WTC11 (cell line): Measurements from ENCODE around the gene AFG3L2. TPM values are rescaled to one million over a fixed set of nuclear protein-coding genes. Genes with fewer than 3 reads are reported as not detected.

ENCODE experiments used
- ATAC-seq: fragments of 200-7000 bp; cut with Tn5 transposase; 2 replicates; pipeline ENCODE4 v1.10.0; 2021; ENCODE audit warnings: mild to moderate bottlenecking, moderate library complexity
- CTCF ChIA-PET: fragments of 300-600 bp; sonication (Branson Sonifier 250); formaldehyde crosslinking; loops from one replicate; lab custom pipeline; 2021; ENCODE audit warnings: antibody characterized with exemption; lab: Charles Lee
- POLR2A ChIA-PET: fragments of 350-600 bp; sonication (Branson Sonifier 250); formaldehyde crosslinking; loops from one replicate; lab custom pipeline; 2021; ENCODE audit warnings: antibody characterized with exemption; lab: Charles Lee
- DNase-seq: peaks from one replicate; pipeline ENCODE4 v3.0.0; 2021; ENCODE audit warnings: low spot score
- H3K27ac Mint-ChIP-seq: 2 replicates; pipeline ENCODE4 v1.8.0; 2021; ENCODE audit warnings: mixed read lengths
- H3K27me3 Mint-ChIP-seq: 2 replicates; pipeline ENCODE4 v1.8.0; 2021; ENCODE audit warnings: low read depth, mild to moderate bottlenecking, moderate library complexity, mixed read lengths
- H3K36me3 Mint-ChIP-seq: 2 replicates; pipeline ENCODE4 v1.8.0; 2021; ENCODE audit warnings: mixed read lengths
- H3K4me1 Mint-ChIP-seq: 2 replicates; pipeline ENCODE4 v1.8.0; 2022; ENCODE audit warnings: mixed read lengths
- H3K4me3 Mint-ChIP-seq: 2 replicates; pipeline ENCODE4 v1.8.0; 2021; ENCODE audit warnings: mild to moderate bottlenecking, moderate library complexity, mixed read lengths
- H3K9me3 Mint-ChIP-seq: 2 replicates; pipeline ENCODE4 v1.8.0; 2021; ENCODE audit warnings: mixed read lengths
- ELF4 ChIP-seq: sonication (generic); formaldehyde crosslinking; IDR thresholded peaks from 2 replicates; pipeline ENCODE4 v1.8.1; 2022; ENCODE audit warnings: low read depth, mild to moderate bottlenecking, moderate library complexity, missing genetic modification reagents
- ETV6 ChIP-seq: sonication (generic); formaldehyde crosslinking; IDR thresholded peaks from 2 replicates; pipeline ENCODE4 v1.8.1; 2022; ENCODE audit warnings: mild to moderate bottlenecking, missing genetic modification reagents
- FOXK1 ChIP-seq: sonication (generic); formaldehyde crosslinking; IDR thresholded peaks from 2 replicates; pipeline ENCODE4 v1.8.0; 2022; ENCODE audit warnings: mild to moderate bottlenecking, moderate library complexity, missing genetic modification reagents
- GRHL2 ChIP-seq: fragments of 250-450 bp; sonication (Bioruptor Pico); IDR thresholded peaks from 2 replicates; pipeline ENCODE4 v1.8.0; 2022; ENCODE audit warnings: mild to moderate bottlenecking, moderate library complexity; ENCODE audit not compliant: insufficient replicate concordance, severe bottlenecking
- MYBL2 ChIP-seq: sonication (generic); formaldehyde crosslinking; IDR thresholded peaks from 2 replicates; pipeline ENCODE4 v1.8.1; 2023; ENCODE audit warnings: mild to moderate bottlenecking, moderate library complexity, missing genetic modification reagents
- NFATC4 ChIP-seq: fragments of 250-450 bp; sonication (Bioruptor Pico); IDR thresholded peaks from 2 replicates; pipeline ENCODE4 v1.9.0; 2021; ENCODE audit warnings: mild to moderate bottlenecking
- ZNF232 ChIP-seq: sonication (generic); formaldehyde crosslinking; IDR thresholded peaks from 2 replicates; pipeline ENCODE4 v1.8.0; 2022; ENCODE audit warnings: mild to moderate bottlenecking, missing genetic modification reagents
- total RNA-seq: library from RNA; stranded (reverse); gene quantifications from 3 replicates; pipeline ENCODE4 v1.2.3, GENCODE V29; 2021
- TF ChIP-seq, protein P1 (sequence below): fragments of 250-450 bp; sonication (Bioruptor Pico); IDR thresholded peaks from 2 replicates; pipeline ENCODE4 v1.9.0; 2021; ENCODE audit warnings: mild to moderate bottlenecking
- TF ChIP-seq, protein P2 (sequence below): fragments of 250-450 bp; sonication (Bioruptor Pico); IDR thresholded peaks from 2 replicates; pipeline ENCODE4 v2.1.2; 2022; ENCODE audit warnings: mild to moderate bottlenecking, moderate library complexity
- TF ChIP-seq, protein P3 (sequence below): sonication (generic); formaldehyde crosslinking; IDR thresholded peaks from 2 replicates; pipeline ENCODE4 v1.8.0; 2023; ENCODE audit warnings: mild to moderate bottlenecking, missing genetic modification reagents
- TF ChIP-seq, protein P4 (sequence below): sonication (generic); formaldehyde crosslinking; IDR thresholded peaks from 2 replicates; pipeline ENCODE4 v1.8.0; 2023; ENCODE audit warnings: missing genetic modification reagents
- TF ChIP-seq, protein P5 (sequence below): sonication (generic); formaldehyde crosslinking; IDR thresholded peaks from 2 replicates; pipeline ENCODE4 v1.8.1; 2022; ENCODE audit warnings: low read depth, missing genetic modification reagents, borderline replicate concordance
- TF ChIP-seq, protein P6 (sequence below): sonication (generic); formaldehyde crosslinking; IDR thresholded peaks from 2 replicates; pipeline ENCODE4 v1.8.0; 2022; ENCODE audit warnings: mild to moderate bottlenecking, missing genetic modification reagents

AFG3L2 gene
- total RNA-seq, 1 experiment from 2014 or later = 109 TPM

DNA sequence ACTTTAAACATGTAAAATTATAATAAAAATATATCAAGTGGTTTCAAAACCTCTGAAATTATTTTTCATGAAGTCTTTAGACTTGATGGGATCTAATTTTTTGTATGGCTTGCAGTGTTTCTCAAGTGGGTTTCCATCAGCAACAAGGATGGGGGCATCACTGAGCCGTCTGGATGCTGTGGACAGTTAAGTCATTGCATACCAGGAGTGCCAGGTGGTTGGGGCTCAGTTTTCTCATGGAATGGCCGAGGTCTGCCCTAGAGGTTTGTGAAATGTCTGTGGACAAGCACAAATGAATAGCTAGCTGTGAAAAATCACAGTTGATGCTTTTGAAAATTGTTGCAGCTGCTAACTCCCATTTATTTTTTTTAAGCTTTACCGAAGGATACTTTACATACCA lies 32.4 kb upstream of the AFG3L2 start (continued):
- TF ChIP-seq, protein P1, sequence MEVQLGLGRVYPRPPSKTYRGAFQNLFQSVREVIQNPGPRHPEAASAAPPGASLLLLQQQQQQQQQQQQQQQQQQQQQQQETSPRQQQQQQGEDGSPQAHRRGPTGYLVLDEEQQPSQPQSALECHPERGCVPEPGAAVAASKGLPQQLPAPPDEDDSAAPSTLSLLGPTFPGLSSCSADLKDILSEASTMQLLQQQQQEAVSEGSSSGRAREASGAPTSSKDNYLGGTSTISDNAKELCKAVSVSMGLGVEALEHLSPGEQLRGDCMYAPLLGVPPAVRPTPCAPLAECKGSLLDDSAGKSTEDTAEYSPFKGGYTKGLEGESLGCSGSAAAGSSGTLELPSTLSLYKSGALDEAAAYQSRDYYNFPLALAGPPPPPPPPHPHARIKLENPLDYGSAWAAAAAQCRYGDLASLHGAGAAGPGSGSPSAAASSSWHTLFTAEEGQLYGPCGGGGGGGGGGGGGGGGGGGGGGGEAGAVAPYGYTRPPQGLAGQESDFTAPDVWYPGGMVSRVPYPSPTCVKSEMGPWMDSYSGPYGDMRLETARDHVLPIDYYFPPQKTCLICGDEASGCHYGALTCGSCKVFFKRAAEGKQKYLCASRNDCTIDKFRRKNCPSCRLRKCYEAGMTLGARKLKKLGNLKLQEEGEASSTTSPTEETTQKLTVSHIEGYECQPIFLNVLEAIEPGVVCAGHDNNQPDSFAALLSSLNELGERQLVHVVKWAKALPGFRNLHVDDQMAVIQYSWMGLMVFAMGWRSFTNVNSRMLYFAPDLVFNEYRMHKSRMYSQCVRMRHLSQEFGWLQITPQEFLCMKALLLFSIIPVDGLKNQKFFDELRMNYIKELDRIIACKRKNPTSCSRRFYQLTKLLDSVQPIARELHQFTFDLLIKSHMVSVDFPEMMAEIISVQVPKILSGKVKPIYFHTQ = no peak
- TF ChIP-seq ETV6 (CRISPR knock-in tag) = no peak
- TF ChIP-seq, protein P2, sequence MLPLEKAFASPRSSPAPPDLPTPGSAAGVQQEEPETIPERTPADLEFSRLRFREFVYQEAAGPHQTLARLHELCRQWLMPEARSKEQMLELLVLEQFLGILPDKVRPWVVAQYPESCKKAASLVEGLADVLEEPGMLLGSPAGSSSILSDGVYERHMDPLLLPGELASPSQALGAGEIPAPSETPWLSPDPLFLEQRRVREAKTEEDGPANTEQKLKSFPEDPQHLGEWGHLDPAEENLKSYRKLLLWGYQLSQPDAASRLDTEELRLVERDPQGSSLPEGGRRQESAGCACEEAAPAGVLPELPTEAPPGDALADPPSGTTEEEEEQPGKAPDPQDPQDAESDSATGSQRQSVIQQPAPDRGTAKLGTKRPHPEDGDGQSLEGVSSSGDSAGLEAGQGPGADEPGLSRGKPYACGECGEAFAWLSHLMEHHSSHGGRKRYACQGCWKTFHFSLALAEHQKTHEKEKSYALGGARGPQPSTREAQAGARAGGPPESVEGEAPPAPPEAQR = no peak

DNA sequence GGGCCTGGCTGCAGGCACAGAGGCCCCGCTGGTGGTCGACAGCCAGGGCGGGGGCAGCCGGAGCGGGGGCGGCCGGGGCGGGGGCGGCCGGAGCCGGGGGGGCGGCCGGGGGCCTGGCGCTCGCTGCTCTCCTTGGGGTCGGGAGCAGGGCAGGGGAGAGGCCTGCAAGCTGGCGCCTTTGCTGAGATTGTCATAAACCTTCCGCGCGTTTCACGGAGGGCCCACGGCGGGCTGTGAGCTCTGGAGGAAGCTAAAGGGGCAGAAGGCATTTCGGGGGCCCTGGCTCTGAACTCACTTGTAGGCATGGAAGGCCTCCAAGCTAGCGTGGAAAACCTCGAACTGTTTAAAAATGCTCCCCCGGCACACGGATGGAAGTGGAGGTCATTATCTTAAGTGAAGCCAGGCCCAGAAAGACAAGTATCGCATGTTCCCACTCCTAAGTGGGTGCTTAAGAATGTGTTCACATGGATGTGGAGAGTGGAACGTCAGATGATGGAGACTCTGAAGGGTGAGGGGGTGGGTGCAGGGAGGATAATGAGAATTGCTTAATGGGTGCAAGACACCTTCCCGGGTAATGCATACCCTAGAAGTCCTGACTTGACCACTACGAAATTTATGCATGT lies 31.3 kb upstream of the AFG3L2 start:
- H3K4me1 Mint-ChIP-seq = peaks cover 20% of the 10 kb centered on the region
- TF ChIP-seq, protein P3, sequence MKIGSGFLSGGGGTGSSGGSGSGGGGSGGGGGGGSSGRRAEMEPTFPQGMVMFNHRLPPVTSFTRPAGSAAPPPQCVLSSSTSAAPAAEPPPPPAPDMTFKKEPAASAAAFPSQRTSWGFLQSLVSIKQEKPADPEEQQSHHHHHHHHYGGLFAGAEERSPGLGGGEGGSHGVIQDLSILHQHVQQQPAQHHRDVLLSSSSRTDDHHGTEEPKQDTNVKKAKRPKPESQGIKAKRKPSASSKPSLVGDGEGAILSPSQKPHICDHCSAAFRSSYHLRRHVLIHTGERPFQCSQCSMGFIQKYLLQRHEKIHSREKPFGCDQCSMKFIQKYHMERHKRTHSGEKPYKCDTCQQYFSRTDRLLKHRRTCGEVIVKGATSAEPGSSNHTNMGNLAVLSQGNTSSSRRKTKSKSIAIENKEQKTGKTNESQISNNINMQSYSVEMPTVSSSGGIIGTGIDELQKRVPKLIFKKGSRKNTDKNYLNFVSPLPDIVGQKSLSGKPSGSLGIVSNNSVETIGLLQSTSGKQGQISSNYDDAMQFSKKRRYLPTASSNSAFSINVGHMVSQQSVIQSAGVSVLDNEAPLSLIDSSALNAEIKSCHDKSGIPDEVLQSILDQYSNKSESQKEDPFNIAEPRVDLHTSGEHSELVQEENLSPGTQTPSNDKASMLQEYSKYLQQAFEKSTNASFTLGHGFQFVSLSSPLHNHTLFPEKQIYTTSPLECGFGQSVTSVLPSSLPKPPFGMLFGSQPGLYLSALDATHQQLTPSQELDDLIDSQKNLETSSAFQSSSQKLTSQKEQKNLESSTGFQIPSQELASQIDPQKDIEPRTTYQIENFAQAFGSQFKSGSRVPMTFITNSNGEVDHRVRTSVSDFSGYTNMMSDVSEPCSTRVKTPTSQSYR (CRISPR knock-in tag) = no peak
- TF ChIP-seq, protein P4, sequence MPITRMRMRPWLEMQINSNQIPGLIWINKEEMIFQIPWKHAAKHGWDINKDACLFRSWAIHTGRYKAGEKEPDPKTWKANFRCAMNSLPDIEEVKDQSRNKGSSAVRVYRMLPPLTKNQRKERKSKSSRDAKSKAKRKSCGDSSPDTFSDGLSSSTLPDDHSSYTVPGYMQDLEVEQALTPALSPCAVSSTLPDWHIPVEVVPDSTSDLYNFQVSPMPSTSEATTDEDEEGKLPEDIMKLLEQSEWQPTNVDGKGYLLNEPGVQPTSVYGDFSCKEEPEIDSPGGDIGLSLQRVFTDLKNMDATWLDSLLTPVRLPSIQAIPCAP = no peak
- TF ChIP-seq, protein P5, sequence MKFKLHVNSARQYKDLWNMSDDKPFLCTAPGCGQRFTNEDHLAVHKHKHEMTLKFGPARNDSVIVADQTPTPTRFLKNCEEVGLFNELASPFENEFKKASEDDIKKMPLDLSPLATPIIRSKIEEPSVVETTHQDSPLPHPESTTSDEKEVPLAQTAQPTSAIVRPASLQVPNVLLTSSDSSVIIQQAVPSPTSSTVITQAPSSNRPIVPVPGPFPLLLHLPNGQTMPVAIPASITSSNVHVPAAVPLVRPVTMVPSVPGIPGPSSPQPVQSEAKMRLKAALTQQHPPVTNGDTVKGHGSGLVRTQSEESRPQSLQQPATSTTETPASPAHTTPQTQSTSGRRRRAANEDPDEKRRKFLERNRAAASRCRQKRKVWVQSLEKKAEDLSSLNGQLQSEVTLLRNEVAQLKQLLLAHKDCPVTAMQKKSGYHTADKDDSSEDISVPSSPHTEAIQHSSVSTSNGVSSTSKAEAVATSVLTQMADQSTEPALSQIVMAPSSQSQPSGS (CRISPR knock-in tag) = no peak
- no peak for TF ChIP-seq MYBL2 (CRISPR knock-in tag)
- no peak for TF ChIP-seq FOXK1
- TF ChIP-seq, protein P6, sequence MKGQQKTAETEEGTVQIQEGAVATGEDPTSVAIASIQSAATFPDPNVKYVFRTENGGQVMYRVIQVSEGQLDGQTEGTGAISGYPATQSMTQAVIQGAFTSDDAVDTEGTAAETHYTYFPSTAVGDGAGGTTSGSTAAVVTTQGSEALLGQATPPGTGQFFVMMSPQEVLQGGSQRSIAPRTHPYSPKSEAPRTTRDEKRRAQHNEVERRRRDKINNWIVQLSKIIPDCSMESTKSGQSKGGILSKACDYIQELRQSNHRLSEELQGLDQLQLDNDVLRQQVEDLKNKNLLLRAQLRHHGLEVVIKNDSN (CRISPR knock-in tag) = no peak
- no peak for TF ChIP-seq ELF4
- TF ChIP-seq, all 79 proteins: peak for 0
- Mint-ChIP-seq H3K27me3 (peaks cover 39% of the 10 kb centered on the region), H3K36me3 (no peaks in the 10 kb centered on the region), H3K27ac (no peak overlapping the region), H3K4me3 (peak overlapping the region; percentile 70), H3K9me3 (no peaks in the 10 kb centered on the region)
- ChIA-PET POLR2A (interaction anchor here (1.0 to 1.1 kb wide), 4 partner anchors 11 to 31 kb away, joined by 4 to 5 read pairs (median 4); partner anchors contain the start of gene AFG3L2), CTCF (interaction anchor here (0.6 to 1.3 kb wide), 9 partner anchors 11 to 319 kb away, joined by 3 to 14 read pairs (median 5); partner anchors contain the start of gene AFG3L2)
- no peak for ATAC-seq
- DNase-seq = no peak

DNA sequence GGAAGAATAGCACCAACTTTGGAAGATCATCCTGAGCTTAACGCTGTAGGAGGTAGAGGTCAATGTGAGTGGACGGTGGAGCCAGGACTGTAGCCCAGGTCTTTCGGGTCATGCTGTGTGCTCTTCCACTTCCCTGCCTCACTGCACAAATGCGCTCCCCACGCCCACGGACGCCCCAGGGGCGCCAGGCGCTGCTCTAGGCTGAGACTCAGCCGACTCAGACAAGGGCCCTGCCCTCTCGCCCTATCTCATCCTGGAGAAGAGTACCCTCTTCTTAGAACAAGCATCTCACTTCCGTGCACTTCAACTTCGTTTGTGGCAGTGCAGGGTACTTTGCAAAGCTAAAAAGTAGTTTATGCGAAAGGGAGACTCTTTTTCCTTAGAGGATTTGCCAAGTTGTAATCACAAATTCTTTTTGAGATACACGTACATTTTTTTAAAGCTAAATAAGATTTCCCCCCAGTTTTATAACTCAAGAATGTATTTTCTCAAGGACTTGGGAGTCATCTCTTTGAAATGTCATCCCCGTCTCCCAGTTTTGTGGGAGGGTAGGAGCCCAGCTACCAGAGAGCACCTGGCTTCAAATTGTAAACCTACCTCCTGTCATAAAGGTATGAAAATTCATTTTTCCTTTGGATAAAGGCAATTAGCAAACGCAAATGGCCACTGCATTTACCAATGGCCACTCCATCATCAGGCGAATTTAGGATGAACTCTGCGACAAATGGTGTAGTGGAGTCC lies 29.5 kb upstream of the AFG3L2 start:
- CTCF ChIA-PET = interaction anchor here (0.8 kb wide), 1 partner anchor 13 kb away, joined by 3 read pairs; no protein-coding TSS in a partner anchor
- TF ChIP-seq GRHL2 (no peak), NFATC4 (no peak), ZNF232 (CRISPR knock-in tag) (no peak)
- POLR2A ChIA-PET = interaction anchor here (1.1 kb wide), 1 partner anchor 14 kb away, joined by 3 read pairs; no protein-coding TSS in a partner anchor
- Mint-ChIP-seq H3K4me1 (peaks cover 26% of the 10 kb centered on the region), H3K9me3 (no peaks in the 10 kb centered on the region), H3K4me3 (peak overlapping the region; percentile 73), H3K36me3 (no peaks in the 10 kb centered on the region), H3K27me3 (peaks cover 39% of the 10 kb centered on the region), H3K27ac (no peak overlapping the region)
- ATAC-seq (no peak), DNase-seq (no peak)
